GM12874 (cell line): Measurements from ENCODE around the gene ACMSD.

Experiments used
- CTCF ChIP-seq: IDR thresholded peaks from 2 replicates; pipeline ENCODE4 v1.5.1; 2011; ENCODE audit warnings: low read depth, mild to moderate bottlenecking, control low read depth, low read length, moderate library complexity; ENCODE audit not compliant: insufficient read depth

The ACMSD gene

DNA sequence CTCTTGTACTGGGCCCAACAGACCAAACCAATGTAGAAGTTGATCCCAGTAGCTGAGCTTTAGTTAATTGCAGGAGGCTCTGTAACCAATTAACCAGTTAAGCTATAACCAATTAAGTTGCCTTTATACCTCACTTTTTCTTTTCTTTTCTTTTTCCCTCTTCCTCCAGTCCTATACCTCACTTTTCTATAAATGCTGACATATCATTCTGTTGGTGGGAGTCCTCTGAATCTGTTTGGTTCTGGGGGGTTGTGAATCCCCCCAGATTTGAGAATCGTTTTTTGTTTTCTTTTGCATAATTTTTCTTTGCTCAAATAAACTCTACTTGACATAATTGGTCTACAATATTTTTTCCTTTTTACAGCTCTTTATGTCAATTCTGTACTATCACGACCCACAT is 38.1 kb upstream of the ACMSD start:
- no peak for TF ChIP-seq CTCF

GRCh38 chr2:134815741-134816140 is 22.7 kb upstream of the ACMSD start:
- no peak for TF ChIP-seq CTCF

DNA sequence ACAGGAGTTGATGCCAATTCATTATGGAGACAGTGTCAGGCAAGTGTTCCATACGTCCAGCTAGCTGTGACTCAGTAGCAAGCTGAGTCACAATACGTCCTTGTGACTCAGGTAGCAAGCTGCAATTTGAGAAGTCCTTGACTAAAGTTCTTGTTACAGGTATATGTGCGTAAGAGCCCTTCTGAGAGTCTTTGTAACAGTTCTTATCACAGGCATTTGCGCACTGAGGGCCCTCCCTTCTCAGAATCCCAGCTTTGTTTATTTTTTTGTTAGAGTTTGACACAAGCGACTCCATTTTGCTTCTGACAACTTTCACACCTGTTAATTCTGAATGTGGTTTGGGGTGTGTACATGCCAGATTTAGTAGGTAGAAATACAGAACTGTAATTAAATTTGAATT is 20.1 kb upstream of the ACMSD start:
- TF ChIP-seq CTCF, result no peak

GRCh38 chr2:134819334-134819733 is 19.1 kb upstream of the ACMSD start:
- TF ChIP-seq CTCF, result no peak

DNA sequence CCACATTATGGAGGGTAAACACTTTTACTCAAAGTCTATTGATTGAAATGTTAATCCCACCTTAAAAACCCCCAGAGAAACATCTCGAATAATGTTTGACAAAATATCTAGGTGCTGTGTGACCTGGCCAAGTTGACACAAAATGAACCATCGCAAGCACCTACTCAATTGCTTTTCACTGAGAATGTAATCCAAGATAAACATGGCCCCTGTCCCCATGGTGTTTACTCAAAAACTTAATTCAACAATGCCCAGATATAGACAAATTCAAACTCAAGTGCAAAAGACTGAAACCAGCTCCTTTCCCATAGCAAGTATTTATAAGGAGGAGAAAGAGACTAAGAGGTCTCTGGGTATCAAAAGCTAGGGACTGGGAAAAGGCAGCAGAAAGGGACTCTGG is 15.0 kb upstream of the ACMSD start:
- no peak for TF ChIP-seq CTCF

GRCh38 chr2:134823832-134824231 is 14.6 kb upstream of the ACMSD start:
- no peak for TF ChIP-seq CTCF

GRCh38 chr2:134835471-134835870 is 2.9 kb upstream of the ACMSD start:
- TF ChIP-seq CTCF, result no peak

DNA sequence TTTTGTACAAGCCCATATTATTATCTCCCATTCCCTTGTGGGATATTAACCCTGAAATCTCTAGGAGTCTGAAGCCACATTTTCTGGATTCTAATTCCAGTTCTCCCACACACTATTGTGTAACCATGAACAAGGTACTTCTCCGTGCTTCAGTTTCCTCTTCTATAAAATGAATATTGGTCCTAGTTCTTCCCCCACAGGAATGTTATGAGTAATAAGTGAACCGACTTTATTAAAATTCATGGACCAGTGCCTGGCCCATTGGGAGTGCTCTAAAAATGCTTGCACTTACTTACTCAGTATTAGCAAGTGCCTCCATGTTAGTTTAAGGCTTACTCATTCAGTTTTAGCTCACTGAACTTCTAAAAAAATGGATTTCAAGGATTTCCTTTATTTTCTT is 1.4 kb upstream of the ACMSD start:
- no peak for TF ChIP-seq CTCF
